ENCODE measurements around the gene VAMP3.
A peak's percentile ranks its signal among the peaks of the same experiment; 100 is the strongest.
"Not testable (repeated sequence)": the region's sequence is repeated elsewhere in the genome, so short reads cannot be mapped to it uniquely, and the experiment has no call there.

VAMP3 gene

DNA sequence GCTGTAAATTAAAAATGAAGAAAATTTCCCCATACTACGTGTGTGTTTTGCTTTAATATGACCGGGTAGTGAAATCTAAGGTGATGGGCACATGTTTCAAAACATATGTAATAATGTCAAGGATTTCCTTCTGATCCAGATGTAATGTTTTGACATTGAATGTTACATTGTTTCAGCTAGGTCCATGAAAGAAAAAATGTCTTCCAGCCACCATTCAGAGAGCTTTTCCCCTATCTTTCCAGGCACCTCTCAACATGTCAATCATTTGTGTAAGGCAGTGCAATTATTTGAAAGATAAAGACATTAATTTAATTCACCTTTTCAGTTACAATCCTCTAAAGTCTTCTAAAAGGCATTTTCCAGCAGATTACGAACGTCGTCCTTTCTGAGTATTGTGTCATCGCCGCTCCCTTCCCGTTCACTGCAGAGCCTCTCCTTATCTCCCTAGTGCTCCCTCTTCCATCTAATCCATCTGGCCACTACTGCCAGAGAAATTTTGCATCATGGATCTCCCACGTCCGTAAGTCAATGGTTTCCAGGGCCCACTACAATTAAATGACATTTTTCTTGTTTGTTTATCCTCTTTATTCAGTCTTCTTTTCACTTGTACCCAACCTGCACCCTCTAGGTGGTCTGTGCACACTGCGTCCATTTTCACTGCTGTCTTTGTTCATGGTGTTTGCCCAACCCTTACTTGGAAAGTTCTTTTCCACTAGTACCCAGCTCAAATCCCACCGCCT lies 1.3 kb upstream of the VAMP3 start:
- no peak for DNase-seq

GRCh38 chr1:7770669-7770996 lies 463 bp upstream of the VAMP3 start:
- DNase-seq: no peak

DNA sequence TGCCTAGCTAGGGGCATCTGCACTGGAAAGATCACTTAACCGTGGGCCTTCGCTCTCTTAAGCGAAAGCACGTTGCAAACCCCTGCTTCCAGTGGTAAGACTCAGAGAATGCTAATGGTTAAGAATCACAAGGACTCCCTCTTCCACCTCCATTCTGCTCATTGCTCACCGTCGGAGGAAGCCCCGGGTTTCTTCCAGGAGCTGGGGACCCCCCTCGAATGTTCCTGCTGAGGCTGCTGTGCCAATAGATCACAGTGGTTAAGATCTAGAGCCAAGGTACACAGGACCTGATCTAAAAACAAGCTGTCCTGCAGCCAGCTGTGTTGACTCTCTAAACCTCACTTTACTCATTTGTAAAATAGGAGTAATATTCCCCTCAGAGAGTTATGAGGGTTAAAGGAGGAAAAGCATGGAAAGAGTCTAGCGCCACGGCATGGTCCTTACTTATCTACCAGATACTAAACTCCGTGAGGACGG lies 765 bp downstream of the VAMP3 start:
- DNase-seq: no peak

GRCh38 chr1:7777591-7777990 lies 6.5 kb downstream of the VAMP3 start:
- no peak for DNase-seq

GRCh38 chr1:7778133-7778628 lies 7.1 kb downstream of the VAMP3 start:
- no peak for DNase-seq

- DNase-seq: no peak
Measured at GRCh38 chr1:7780976-7781375, 9.9 kb downstream of the VAMP3 start.

GRCh38 chr1:7781501-7781900 lies 10.4 kb downstream of the VAMP3 start:
- DNase-seq: no peak

DNA sequence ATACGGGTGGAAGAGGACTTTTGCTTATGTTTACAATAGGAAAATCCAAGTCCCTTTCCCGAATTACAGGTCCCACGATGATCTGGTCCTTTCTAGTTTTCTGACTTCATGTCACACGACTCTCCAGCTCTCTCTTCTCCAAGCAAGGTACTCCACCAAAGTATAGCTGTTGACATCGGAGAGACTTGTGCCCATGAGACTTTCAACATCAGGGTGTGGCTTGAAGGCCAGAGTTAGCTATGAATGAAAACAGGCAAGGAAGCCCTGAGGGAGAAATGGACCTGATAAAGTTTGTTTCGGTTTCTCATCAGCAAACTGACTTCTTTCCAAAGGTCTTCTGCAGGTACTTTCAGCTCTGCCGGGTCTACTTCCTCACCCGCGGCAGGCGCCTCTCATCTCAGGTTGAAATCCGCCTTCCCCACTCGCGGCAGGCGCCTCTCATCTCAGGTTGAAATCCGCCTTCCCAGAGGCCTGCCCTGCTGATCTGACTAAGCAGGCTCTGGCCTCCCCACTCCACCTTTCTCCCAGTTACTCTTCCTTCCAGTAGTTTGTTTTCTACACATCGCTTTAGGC lies 10.9 kb downstream of the VAMP3 start:
- peak; percentile 48 for DNase-seq

DNA sequence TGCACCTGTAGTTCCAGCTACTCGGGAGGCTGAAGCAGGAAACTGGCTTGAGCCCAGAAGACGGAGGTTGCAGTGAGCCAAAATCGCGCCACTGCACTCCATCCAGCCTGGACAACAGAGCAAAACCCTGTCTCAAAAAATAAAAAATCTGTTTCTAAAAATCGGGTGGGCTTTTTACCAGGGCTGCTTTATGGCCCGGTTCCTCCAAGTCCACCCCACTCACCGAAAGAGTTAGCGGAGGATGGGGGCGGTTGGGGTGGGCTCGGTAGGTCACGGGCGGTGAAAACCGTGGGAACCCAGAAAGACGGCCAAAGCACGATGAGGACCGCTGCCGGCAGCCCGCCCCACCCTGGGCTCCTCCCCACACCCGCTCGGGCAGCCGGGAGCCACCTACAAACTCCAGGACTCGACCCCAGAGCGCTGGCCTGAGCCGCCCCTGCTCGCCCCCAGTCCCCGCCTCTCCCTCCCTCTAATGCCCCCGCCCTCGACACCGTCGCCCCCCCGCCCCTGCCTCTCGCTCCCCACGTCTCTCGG lies 12.1 kb downstream of the VAMP3 start:
- no peak for DNase-seq

DNA sequence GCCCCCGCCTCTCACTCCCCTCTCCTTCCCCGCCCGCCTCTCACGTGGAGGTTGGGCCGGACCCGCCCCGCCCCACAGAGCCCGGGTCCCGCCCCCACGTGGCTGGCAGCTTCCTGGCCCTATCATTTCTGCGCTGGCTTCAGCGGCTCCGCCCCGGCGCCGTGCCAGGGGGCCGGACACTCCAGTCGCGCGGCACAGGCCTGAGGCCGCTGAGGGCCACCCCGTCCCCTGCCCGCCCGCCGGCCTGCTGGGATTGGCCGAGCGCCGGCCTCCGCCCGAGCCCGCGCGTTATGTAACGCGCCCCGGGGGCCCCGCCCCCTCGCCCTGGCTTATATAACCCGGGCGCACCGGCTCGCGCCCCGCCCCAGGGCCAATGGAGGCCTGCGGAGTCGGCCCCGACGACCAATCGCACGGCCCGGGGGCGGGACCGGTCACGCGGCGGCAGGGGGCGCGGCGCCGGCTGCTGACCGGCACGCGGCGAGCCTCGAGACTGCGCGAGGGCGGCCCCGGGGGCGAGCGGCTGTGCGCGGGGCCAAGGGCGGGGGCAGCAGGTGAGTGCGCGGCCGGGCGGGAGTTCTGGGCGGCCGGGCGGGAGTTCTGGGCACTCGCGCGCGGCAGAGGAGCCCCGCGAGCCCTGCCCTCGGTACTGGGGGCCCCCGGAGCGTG lies 12.9 kb downstream of the VAMP3 start, which contains the start of gene PER3:
PER3 (plus strand) TSS at position 466 of the 666 bp plus-strand sequence. CDS start 587 bp downstream, outside the sequence.
- peak; percentile 92 for DNase-seq

DNA sequence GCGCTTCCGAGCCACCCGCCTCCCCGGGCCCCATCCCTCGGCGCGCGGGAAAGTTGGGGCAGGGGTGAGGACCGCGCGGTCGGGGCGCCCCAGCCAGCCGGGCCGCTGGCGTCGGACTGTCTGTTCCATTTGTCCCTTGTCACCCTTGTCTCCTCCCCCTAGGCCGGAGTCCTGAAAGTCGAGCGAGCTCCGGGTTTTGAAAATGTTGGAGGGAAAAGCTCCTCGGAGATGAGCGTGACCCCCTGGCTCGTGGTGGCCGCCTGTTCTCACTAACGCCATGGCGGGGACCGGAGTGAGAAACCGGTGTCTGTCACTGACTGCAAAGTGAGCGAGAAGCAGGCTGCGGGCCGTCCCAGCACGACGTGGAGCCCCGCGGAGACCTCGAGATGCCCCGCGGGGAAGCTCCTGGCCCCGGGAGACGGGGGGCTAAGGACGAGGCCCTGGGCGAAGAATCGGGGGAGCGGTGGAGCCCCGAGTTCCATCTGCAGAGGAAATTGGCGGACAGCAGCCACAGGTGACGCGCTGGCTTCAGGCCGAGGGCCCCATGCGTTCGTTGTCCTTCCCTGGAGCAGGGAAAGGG lies 13.5 kb downstream of the VAMP3 start:
- peak; percentile 3 for DNase-seq

GRCh38 chr1:7785108-7785507 lies 14.0 kb downstream of the VAMP3 start:
- no peak for DNase-seq

DNA sequence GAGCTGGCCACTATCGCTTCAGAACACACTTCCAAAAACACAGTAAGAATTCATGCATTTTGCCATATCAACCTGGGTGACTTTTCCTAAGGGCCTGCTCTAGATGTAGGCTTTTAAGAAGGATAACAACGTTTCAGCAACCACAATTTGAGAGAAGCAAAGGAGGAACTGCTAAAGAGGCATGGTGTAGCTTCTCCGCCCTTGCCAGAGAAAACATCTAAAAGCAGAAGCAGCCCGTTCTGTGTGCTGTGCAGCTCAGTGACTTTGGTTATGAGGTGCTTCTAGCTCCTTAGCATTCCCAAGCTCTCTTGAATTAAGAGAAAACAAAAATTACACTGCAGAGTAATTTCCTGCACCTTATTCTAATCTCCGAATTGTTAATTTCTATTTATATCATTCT lies 15.7 kb downstream of the VAMP3 start:
- no peak for DNase-seq

DNA sequence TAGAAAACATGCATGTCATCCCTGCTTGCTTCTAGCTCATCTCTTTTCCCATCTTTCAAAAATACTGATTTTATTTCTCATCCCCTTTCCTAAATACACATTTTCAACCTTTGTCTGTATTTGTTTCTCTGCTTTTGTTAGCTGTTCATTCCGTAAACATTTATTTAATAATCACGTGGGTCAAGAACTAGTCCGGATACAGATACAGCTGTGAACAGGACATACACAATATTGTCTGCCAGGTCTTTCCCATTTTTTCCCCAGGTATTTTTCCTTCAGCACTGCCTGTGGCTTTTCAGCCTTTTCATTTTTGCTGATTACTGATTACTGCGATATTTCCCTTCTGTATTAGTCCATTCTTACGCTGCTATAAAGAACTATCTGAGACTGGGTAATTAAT lies 18.7 kb downstream of the VAMP3 start:
- no peak for DNase-seq

DNA sequence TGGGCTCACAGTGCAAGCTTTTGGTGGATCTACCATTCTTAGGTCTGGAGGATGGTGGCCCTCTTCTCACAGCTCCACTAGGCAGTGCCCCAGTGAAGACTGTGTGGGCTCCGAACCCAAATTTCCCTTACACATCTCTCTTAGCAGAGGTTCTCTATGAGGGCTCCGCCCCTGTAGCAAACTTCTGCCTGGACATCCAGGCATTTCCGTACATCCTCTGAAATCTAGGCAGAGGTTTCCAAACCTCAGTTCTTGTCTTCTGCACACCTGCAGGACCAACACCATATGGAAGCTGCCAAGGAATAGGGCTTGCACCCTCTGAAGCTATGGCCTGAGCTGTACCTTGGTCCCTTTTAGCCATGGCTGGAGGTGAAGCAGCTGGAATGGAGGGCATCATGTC lies 19.9 kb downstream of the VAMP3 start:
- DNase-seq: not testable (repeated sequence)

GRCh38 chr1:7795406-7795805 lies 24.3 kb downstream of the VAMP3 start:
- no peak for DNase-seq

DNA sequence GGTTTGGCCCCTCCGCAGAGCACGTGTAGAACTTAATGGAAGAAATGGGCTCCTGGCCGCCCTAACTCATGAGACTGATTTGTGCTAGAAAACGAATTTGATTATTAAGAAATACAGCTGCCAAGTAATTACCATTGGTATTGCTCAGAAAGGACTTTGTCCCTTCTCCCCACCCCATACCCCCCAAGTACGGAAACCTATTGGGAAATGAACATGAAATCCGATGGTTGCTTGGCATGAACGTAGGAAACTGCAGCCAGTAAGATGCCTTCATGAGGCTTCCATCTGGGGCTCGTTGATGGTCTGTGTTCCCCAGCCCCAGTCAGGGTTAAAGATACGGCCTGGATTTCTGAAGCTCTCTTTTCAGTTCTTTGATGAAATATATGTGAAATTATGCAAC lies 34.4 kb downstream of the VAMP3 start:
- no peak for DNase-seq

GRCh38 chr1:7808253-7808844 lies 37.3 kb downstream of the VAMP3 start:
- no peak for DNase-seq

- no peak for DNase-seq
Measured at GRCh38 chr1:7809742-7810141, 38.6 kb downstream of the VAMP3 start.

- DNase-seq: no peak
Measured at GRCh38 chr1:7810395-7810794, 39.3 kb downstream of the VAMP3 start.

GRCh38 chr1:7811476-7811875 lies 40.4 kb downstream of the VAMP3 start:
- DNase-seq: no peak

DNA sequence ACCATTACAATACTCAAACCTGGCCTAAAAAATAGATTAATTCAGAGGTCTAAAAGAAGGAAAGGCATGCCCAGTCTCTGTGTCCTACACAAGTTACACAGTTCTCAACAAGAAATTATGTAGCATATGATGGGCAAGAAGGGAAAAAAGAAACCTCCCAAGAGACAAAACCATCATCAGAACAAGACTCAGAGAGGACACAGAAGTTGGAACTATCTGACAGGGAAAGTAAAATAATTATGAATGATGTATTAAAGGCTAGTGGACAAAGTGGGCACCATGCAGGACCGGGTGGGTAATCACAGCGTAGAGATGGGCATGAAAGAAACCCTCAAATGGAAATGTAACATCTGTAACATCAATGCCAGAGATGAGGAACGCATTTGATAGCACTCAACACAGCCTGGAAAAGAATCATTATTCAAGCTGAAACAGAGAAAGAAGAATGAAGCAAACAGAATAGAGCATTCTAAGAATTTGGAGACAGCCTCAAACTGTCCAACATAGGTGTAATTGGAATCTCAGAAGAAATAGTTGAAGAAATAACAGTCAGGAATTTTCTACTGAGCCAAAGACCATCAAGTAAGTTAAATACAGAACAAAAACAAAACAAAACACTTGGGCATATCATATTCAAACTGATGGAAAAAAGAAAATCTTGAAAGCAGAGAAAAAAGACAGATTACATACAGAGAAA lies 42.7 kb downstream of the VAMP3 start:
- DNase-seq: no peak

Data from CD4-positive, alpha-beta T cell treated with Interleukin-6 for 4 hours (primary cell).